HG03103 (cell line): Measurements from ENCODE around the gene AUTS2.

Experiments used
- ATAC-seq: cut with Tn5 transposase; IDR thresholded peaks from one replicate; pipeline ENCODE4 v1.9.1; 2021; ENCODE audit warnings: low read depth; ENCODE audit not compliant: unreplicated experiment

The AUTS2 gene

GRCh38 chr7:69682518-69682917, 84.2 kb downstream of the AUTS2 start:
- ATAC-seq, result no peak

- no peak for ATAC-seq
Observed at GRCh38 chr7:69683002-69683401, 84.7 kb downstream of the AUTS2 start.

GRCh38 chr7:69684369-69685292, 86.4 kb downstream of the AUTS2 start:
- ATAC-seq, result no peak

- no peak for ATAC-seq
Observed at GRCh38 chr7:69685293-69685631, 87.0 kb downstream of the AUTS2 start.

- ATAC-seq, result no peak
Observed at GRCh38 chr7:69686366-69686765, 88.1 kb downstream of the AUTS2 start.

GRCh38 chr7:69687739-69688433, 89.6 kb downstream of the AUTS2 start:
- no peak for ATAC-seq

- ATAC-seq, result no peak
Observed at GRCh38 chr7:69690329-69690728, 92.1 kb downstream of the AUTS2 start.

GRCh38 chr7:69691327-69691726, 93.1 kb downstream of the AUTS2 start:
- no peak for ATAC-seq

- ATAC-seq, result no peak
Observed at GRCh38 chr7:69691734-69692133, 93.5 kb downstream of the AUTS2 start.

- no peak for ATAC-seq
Observed at GRCh38 chr7:69692611-69693010, 94.3 kb downstream of the AUTS2 start.

GRCh38 chr7:69693042-69693441, 94.8 kb downstream of the AUTS2 start:
- no peak for ATAC-seq

GRCh38 chr7:69696054-69696591, 97.8 kb downstream of the AUTS2 start:
- peak; percentile 78 for ATAC-seq

GRCh38 chr7:69696686-69697685, 98.7 kb downstream of the AUTS2 start:
- no peak for ATAC-seq

- no peak for ATAC-seq
Observed at GRCh38 chr7:69698109-69698825, 100.0 kb downstream of the AUTS2 start.

- ATAC-seq, result no peak
Observed at GRCh38 chr7:69699931-69700330, 101.7 kb downstream of the AUTS2 start.

GRCh38 chr7:69700331-69700730, 102.1 kb downstream of the AUTS2 start:
- ATAC-seq, result no peak

GRCh38 chr7:69701288-69701687, 103.0 kb downstream of the AUTS2 start:
- ATAC-seq, result no peak

GRCh38 chr7:69702357-69702756, 104.1 kb downstream of the AUTS2 start:
- ATAC-seq, result no peak

- ATAC-seq, result no peak
Observed at GRCh38 chr7:69703099-69703498, 104.8 kb downstream of the AUTS2 start.

GRCh38 chr7:69706070-69706469, 107.8 kb downstream of the AUTS2 start:
- no peak for ATAC-seq
